ENCODE results near the gene TNIK.

- TF ChIP-seq POLR2AphosphoS5 (IDR thresholded peaks at IDR 0.05) (no peak), EP300 (IDR thresholded peaks at IDR 0.05) (no peak)
Measured at GRCh38 chr3:171198781-171199472, 261.3 kb downstream of the TNIK start.

All from stomach (tissue), 4 donors.